Measurements from ENCODE around the gene PRPF19. TPM values are rescaled to one million over a fixed set of nuclear protein-coding genes. Genes with fewer than 3 reads are reported as not detected.

Gene PRPF19
- total RNA-seq, 3 donors from 2014 or later, result 61.1 to 74.1 (median 64.6) TPM

DNA sequence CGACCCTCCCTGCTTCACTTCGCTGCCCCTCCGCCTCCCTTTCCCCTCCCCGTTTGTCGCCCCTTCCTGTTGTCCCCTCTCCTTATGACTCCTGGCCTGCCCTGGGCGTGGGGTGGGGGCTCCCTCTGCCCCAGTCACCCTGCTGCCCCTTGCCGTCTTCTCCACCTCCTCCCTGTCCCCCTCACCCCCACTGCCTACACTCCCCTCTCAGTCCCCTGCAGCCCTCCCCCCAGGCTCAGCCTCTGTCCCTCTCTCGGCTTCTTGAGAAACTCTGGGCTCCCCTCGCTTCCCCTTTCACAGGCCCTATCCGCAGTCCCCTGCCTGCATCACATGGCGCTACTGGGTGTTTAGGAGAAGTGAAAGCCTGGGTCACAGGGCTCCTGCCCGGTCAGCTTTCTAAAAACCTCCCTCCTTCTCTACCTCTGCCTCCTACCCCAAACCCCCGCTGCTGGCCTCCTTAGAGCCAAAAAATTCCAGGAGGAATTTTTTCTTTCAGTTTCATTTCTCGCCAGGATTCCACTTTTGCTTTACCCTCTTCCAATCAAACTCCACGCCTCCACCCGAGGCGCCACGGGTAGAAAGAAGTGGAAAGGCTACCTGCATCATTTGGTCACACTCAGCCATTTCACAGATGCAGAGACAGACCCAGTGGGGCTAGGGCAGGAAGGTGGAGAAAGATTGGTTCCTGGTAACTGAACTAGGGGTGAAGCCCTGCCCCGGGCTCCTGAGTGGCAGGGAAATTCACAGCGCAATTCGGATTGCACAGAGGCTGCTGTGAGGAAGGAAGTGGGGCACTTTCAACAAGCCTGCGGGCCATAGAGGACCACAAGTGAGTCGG, 45.7 kb upstream of the PRPF19 start, which contains the start of gene SLC15A3:
Gene SLC15A3 (minus strand): TSS at position 273 of the 838 bp plus-strand sequence. CDS start 625 bp downstream, outside the sequence.
- peak within 1 kb of the TSS; percentile 6 for H3K4me3 ChIP-seq
- DNase-seq (peak; percentile 53 to 83 (median 61)), ATAC-seq (peak; percentile 85)
- H3K36me3 ChIP-seq (ENCODE audit: low read depth), result no peaks in the 10 kb centered on the region
- H3K9me3 ChIP-seq, result no peaks in the 10 kb centered on the region
- TF ChIP-seq, protein P1, sequence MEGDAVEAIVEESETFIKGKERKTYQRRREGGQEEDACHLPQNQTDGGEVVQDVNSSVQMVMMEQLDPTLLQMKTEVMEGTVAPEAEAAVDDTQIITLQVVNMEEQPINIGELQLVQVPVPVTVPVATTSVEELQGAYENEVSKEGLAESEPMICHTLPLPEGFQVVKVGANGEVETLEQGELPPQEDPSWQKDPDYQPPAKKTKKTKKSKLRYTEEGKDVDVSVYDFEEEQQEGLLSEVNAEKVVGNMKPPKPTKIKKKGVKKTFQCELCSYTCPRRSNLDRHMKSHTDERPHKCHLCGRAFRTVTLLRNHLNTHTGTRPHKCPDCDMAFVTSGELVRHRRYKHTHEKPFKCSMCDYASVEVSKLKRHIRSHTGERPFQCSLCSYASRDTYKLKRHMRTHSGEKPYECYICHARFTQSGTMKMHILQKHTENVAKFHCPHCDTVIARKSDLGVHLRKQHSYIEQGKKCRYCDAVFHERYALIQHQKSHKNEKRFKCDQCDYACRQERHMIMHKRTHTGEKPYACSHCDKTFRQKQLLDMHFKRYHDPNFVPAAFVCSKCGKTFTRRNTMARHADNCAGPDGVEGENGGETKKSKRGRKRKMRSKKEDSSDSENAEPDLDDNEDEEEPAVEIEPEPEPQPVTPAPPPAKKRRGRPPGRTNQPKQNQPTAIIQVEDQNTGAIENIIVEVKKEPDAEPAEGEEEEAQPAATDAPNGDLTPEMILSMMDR (IDR thresholded peaks at IDR 0.05), result no peak
- intact Hi-C loops (cut with DNase I, micrococcal nuclease), result no loop called here
- H3K4me1 ChIP-seq (ENCODE audit: low read depth), result peaks cover 5% of the 10 kb centered on the region

DNA sequence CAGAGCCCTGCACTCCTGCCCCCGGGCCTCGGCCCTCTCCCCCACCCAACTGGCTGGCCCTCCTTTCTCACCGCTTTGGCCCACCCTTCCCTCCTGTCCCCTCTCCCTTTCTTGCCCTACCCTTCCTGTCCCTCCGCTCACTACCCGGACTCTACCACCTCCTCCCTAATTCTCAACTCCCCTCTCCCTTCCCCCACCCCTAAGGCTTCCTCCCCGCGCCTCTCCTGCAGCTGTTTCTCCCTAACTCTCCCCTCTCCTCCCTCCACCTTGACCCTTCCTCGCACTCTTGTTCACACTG, 45.2 kb upstream of the PRPF19 start:
- TF ChIP-seq, protein P1 (IDR thresholded peaks at IDR 0.05), result no peak

DNA sequence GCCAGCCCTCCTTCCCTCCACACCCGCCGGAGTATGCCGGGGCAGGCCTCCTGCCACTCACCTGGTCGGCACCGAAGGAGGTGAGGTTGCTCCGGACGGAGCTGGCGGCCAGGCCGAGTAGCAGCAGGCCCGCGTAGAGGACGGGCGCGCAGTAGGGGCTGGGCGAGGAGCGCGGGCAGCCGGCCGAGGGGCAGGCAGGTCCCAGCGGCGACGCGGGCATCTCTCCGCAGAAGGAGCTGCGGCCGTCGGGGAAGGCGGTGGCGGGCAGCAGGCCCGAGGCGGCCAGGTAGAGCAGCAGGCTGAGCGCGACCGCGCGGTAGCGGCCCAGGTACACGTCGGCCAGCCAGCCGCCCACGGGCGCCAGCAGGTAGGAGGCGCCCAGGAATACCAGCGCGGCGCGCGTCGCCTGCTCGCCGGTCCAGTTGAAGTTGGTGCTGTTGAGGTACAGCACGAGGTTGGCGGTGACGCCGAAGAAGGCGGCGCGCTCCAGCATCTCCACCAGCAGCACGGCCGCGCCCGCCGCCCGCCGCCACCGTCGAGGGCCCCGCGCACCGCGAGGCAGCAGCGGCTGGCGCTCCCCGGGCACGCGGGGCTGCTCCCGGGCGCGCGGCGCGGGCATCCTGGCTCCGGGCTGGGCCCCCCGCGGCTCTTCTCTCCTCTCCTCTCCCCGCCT, 44.7 kb upstream of the PRPF19 start:
- ATAC-seq, result peak; percentile 28
- no peaks in the 10 kb centered on the region for H3K9me3 ChIP-seq
- peaks cover 5% of the 10 kb centered on the region for H3K4me1 ChIP-seq (ENCODE audit: low read depth)
- peak in 2 of 3 donors; percentile 48 to 65 for DNase-seq
- intact Hi-C loops (cut with DNase I, micrococcal nuclease), result no loop called here
- no peak overlapping the region for H3K4me3 ChIP-seq
- TF ChIP-seq, protein P1 (IDR thresholded peaks at IDR 0.05), result no peak
- H3K36me3 ChIP-seq (ENCODE audit: low read depth), result no peaks in the 10 kb centered on the region

More for the DNA sequence above, 45.2 kb upstream of the PRPF19 start:
- H3K9me3 ChIP-seq, result no peaks in the 10 kb centered on the region
- peak overlapping the region; percentile 6 for H3K4me3 ChIP-seq
- DNase-seq (no peak), ATAC-seq (peak; percentile 18)
- H3K36me3 ChIP-seq (ENCODE audit: low read depth), result no peaks in the 10 kb centered on the region
- intact Hi-C loops (cut with DNase I, micrococcal nuclease), result no loop called here
- peaks cover 5% of the 10 kb centered on the region for H3K4me1 ChIP-seq (ENCODE audit: low read depth)

DNA sequence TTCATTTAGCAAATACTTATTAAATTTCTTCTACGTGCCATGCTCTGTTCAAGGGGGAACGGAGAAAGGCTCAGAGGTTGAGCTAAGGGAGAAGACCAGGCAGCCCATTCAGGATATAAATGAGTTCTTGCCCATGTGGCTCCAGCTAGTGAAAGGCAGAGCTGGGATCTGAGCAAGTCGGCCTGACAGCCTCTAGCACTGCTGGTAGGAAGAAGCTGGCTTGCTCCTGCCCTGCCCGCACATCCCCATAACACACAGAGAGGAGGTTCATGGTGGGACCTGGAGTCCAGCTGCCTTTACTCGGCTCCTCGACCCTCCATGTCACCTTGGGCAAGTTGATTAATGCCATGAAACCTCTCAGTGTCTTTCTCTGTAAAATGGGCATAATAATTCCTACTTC, 43.6 kb upstream of the PRPF19 start:
- H3K9me3 ChIP-seq, result no peaks in the 10 kb centered on the region
- intact Hi-C loops (cut with DNase I, micrococcal nuclease), result no loop called here
- H3K4me3 ChIP-seq, result no peak overlapping the region
- peaks cover 5% of the 10 kb centered on the region for H3K4me1 ChIP-seq (ENCODE audit: low read depth)
- no peaks in the 10 kb centered on the region for H3K36me3 ChIP-seq (ENCODE audit: low read depth)
- TF ChIP-seq, protein P1 (IDR thresholded peaks at IDR 0.05), result no peak
- no peak for DNase-seq
- ATAC-seq, result no peak

DNA sequence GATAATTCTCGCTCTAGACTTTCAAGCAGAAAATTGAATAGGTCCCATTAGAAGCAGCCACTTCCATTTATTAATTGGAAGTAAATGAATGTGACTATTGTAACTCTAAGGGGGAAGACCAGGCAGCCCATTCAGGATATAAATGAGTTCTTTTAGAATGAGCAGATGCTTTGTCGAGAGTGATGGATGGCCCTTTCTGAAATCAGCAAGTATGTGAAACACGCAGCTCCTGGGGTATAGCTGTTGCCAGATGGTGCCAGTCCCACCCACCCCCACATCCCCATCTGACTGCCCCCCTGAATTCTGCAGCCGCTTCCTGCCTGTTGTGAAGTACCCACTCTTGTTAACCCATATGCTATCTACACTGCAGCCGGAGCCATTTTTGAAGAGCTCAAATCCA, 41.9 kb upstream of the PRPF19 start:
- Histone ChIP-seq H3K9me3 (no peaks in the 10 kb centered on the region), H3K36me3 (ENCODE audit: low read depth) (no peaks in the 10 kb centered on the region), H3K4me1 (ENCODE audit: low read depth) (peaks cover 8% of the 10 kb centered on the region), H3K4me3 (no peak overlapping the region)
- TF ChIP-seq, protein P1 (IDR thresholded peaks at IDR 0.05), result no peak
- ATAC-seq (no peak), DNase-seq (no peak)
- intact Hi-C loops (cut with DNase I, micrococcal nuclease), result no loop called here
